ENCODE results near the gene MED12L.
A peak's percentile ranks its signal among the peaks of the same experiment; 100 is the strongest.

MED12L gene

GRCh38 chr3:151331696-151332095 is 246.2 kb downstream of the MED12L start:
- no peak for TF ChIP-seq TSHZ2 (CRISPR knock-in tag; IDR thresholded peaks at IDR 0.05)
- no peak for TF ChIP-seq CSRNP3 (CRISPR knock-in tag; IDR thresholded peaks at IDR 0.05)
- TF ChIP-seq ZFP30 (CRISPR knock-in tag; IDR thresholded peaks at IDR 0.05): no peak
- no peak for TF ChIP-seq ZNF70 (CRISPR knock-in tag; IDR thresholded peaks at IDR 0.05)
- TF ChIP-seq GLIS3 (CRISPR knock-in tag; IDR thresholded peaks at IDR 0.05): no peak
- TF ChIP-seq TCF4 (CRISPR knock-in tag; IDR thresholded peaks at IDR 0.05; ENCODE audit: borderline replicate concordance): no peak
- no peak for TF ChIP-seq CREB5 (CRISPR knock-in tag; IDR thresholded peaks at IDR 0.05; ENCODE audit: low read depth)
- TF ChIP-seq POU6F1 (CRISPR knock-in tag; IDR thresholded peaks at IDR 0.05; ENCODE audit: borderline replicate concordance, low read depth): no peak
- TF ChIP-seq RARB (CRISPR knock-in tag; IDR thresholded peaks at IDR 0.05): no peak
- TF ChIP-seq CSDC2 (CRISPR knock-in tag; IDR thresholded peaks at IDR 0.05): no peak
- TF ChIP-seq ZFP3 (CRISPR knock-in tag; IDR thresholded peaks at IDR 0.05): no peak
- ATAC-seq: no peak

- TF ChIP-seq PPARA (CRISPR knock-in tag; IDR thresholded peaks at IDR 0.05; ENCODE audit: borderline replicate concordance) (no peak), ZFP3 (CRISPR knock-in tag; IDR thresholded peaks at IDR 0.05) (no peak), ZNF8 (CRISPR knock-in tag; IDR thresholded peaks at IDR 0.05) (no peak)
- peak; percentile 60; the same call in 2 of the 3 replicates for ATAC-seq
These were observed 260.4 kb downstream of the MED12L start for GRCh38 chr3:151345859-151346258.

- TF ChIP-seq SNAI2 (CRISPR knock-in tag; IDR thresholded peaks at IDR 0.05): no peak
- no peak for TF ChIP-seq OSR1 (CRISPR knock-in tag; IDR thresholded peaks at IDR 0.05)
- no peak for TF ChIP-seq BACH2 (CRISPR knock-in tag; IDR thresholded peaks at IDR 0.05; ENCODE audit: borderline replicate concordance)
- TF ChIP-seq TSHZ2 (CRISPR knock-in tag; IDR thresholded peaks at IDR 0.05): no peak
- TF ChIP-seq PPARA (CRISPR knock-in tag; IDR thresholded peaks at IDR 0.05; ENCODE audit: borderline replicate concordance): no peak
- no peak for TF ChIP-seq ZFP30 (CRISPR knock-in tag; IDR thresholded peaks at IDR 0.05)
- TF ChIP-seq ARNTL (CRISPR knock-in tag; IDR thresholded peaks at IDR 0.05; ENCODE audit: borderline replicate concordance, low read depth): no peak
- TF ChIP-seq CSDC2 (CRISPR knock-in tag; IDR thresholded peaks at IDR 0.05): no peak
- TF ChIP-seq ZNF8 (CRISPR knock-in tag; IDR thresholded peaks at IDR 0.05): no peak
- no peak for TF ChIP-seq ZFP3 (CRISPR knock-in tag; IDR thresholded peaks at IDR 0.05)
- TF ChIP-seq TCF4 (CRISPR knock-in tag; IDR thresholded peaks at IDR 0.05; ENCODE audit: borderline replicate concordance): no peak
- TF ChIP-seq POU6F1 (CRISPR knock-in tag; IDR thresholded peaks at IDR 0.05; ENCODE audit: borderline replicate concordance, low read depth): no peak
- no peak for ATAC-seq
These were observed 260.8 kb downstream of the MED12L start for GRCh38 chr3:151346292-151346691.
